Transverse colon (tissue), 4 donors: Measurements from ENCODE around the gene ZNF438. TPM values are rescaled to one million over a fixed set of nuclear protein-coding genes. Genes with fewer than 3 reads are reported as not detected.

Source experiments
- DNase-seq: peaks from one replicate; pipeline ENCODE4 v3.0.0-alpha.2; 2019
- H3K27ac ChIP-seq, 4 donors: fragments of 200-600 bp; sonication (generic); 2 replicates each; pipeline ENCODE4 v1.5.1; 2016 to 2018; ENCODE audit warnings: inconsistent platforms in 4 of 4
- H3K27me3 ChIP-seq: fragments of 200-600 bp; sonication (generic); 2 replicates; pipeline ENCODE4 v1.5.1; 2017; ENCODE audit warnings: inconsistent platforms
- H3K36me3 ChIP-seq, 4 donors: fragments of 200-600 bp; sonication (generic); 2 replicates each; pipeline ENCODE4 v1.5.1; 2017 to 2019; ENCODE audit warnings: inconsistent platforms in 4 of 4
- H3K4me1 ChIP-seq, 4 donors: fragments of 200-600 bp; sonication (generic); 2 replicates each; pipeline ENCODE4 v1.5.1; 2017 to 2020; ENCODE audit warnings: inconsistent platforms in 4 of 4
- H3K4me3 ChIP-seq, 4 donors: fragments of 200-600 bp; sonication (generic); 1 replicate in 1 of 4; 2 replicates in 3 of 4; pipeline versions ENCODE4 v1.5.1 to v1.6.1; 2017 to 2019; ENCODE audit warnings: inconsistent platforms in 4 of 4
- H3K9me3 ChIP-seq, 2 donors: fragments of 200-600 bp; sonication (generic); 2 replicates each; pipeline ENCODE4 v1.5.1; 2017 to 2019; ENCODE audit warnings: inconsistent platforms in 2 of 2
- CTCF ChIP-seq, 5 experiments: fragments of 200-600 bp in 3 of 5; fragments of 450-650 bp in 2 of 5; sonication (generic) in 3 of 5; IDR thresholded peaks; 1 replicate in 2 of 5; 2 replicates in 3 of 5; pipeline ENCODE4 v1.5.1; 2016 to 2017; ENCODE audit warnings: antibody characterized with exemption in 5 of 5, inconsistent platforms in 3 of 5, mild to moderate bottlenecking in 2 of 5, moderate library complexity in 1 of 5
- EP300 ChIP-seq: sonication (generic); formaldehyde crosslinking; IDR thresholded peaks from one replicate; pipeline ENCODE4 v1.6.1; 2017; ENCODE audit warnings: antibody characterized with exemption, low read depth
- POLR2A ChIP-seq: fragments of 450-650 bp; IDR thresholded peaks from one replicate; pipeline ENCODE4 v1.6.1; 2016; ENCODE audit warnings: antibody characterized with exemption, mild to moderate bottlenecking, moderate library complexity
- POLR2AphosphoS5 ChIP-seq, 3 donors: sonication (generic); formaldehyde crosslinking; IDR thresholded peaks; one replicate each; pipeline ENCODE4 v1.6.1; 2016; ENCODE audit warnings: antibody characterized with exemption in 3 of 3
- WGBS, 2 donors: methylation state at CpG; one replicate each; pipeline ENCODE4 v1.1.5; 2018; ENCODE audit warnings: low coverage in 1 of 2; 5-methylcytosine and 5-hydroxymethylcytosine counted together
- in situ Hi-C, 4 donors: fragments of 200-750 bp; cut with MboI; loops; one replicate each; pipeline versions ENCODE4 v1.15.0 to v1.15.1; 2017; ENCODE audit warnings: low sequenced_read_pairs in 3 of 4, low pct_ligation_motif_present in 1 of 4, low pct_unique_long_range_greater_than_20kb in 1 of 4
- intact Hi-C: fragments of 100-400 bp; cut with DNase I; formaldehyde crosslinking; loops from one replicate; pipeline ENCODE4 v1.15.1; 2023; ENCODE audit warnings: low total_unique reads
- total RNA-seq, 4 donors: library from RNA; depleted of rRNA; stranded (reverse); fragments of >200 nt; gene quantifications; one replicate each; pipeline ENCODE4 v1.1.0, GENCODE V29; 2016

Gene ZNF438
- total RNA-seq, 4 donors from 2014 or later = 4.4 to 7.4 (median 6.4) TPM

GRCh38 chr10:31018356-31018750, 13.3 kb downstream of the ZNF438 start:
- Histone ChIP-seq H3K4me3 (no peak overlapping the region), H3K36me3 (no peaks in the 10 kb centered on the region), H3K27ac (peak overlapping the region in 2 of 4 donors; percentile 28 to 50), H3K9me3 (no peaks in the 10 kb centered on the region), H3K27me3 (no peaks in the 10 kb centered on the region), H3K4me1 (peaks cover 0 to 15% (median 3%) of the 10 kb centered on the region in 4 donors)
- intact Hi-C loops = no loop called here
- DNase-seq = no peak
- 80 to 94% methylated on average over 1 to 3 of the region's 3 CpGs for WGBS, 2 donors
- no peak for TF ChIP-seq POLR2AphosphoS5 (IDR thresholded peaks at IDR 0.05)
- TF ChIP-seq CTCF (IDR thresholded peaks at IDR 0.05) = no peak
- no peak for TF ChIP-seq POLR2A
- TF ChIP-seq EP300 = no peak
- in situ Hi-C loops = no loop called here

GRCh38 chr10:31017534-31018355, 13.9 kb downstream of the ZNF438 start:
- in situ Hi-C loops (no loop called here), intact Hi-C loops (no loop called here)
- DNase-seq = no peak
- Histone ChIP-seq H3K9me3 (no peaks in the 10 kb centered on the region), H3K4me3 (no peak overlapping the region), H3K27me3 (no peaks in the 10 kb centered on the region), H3K27ac (peak overlapping the region in 2 of 4 donors; percentile 28 to 50), H3K36me3 (no peaks in the 10 kb centered on the region), H3K4me1 (peaks cover 0 to 15% (median 3%) of the 10 kb centered on the region in 4 donors)
- TF ChIP-seq CTCF (IDR thresholded peaks at IDR 0.05) (no peak), EP300 (no peak), POLR2AphosphoS5 (IDR thresholded peaks at IDR 0.05) (peak in 1 of 3 donors; percentile 19)
- 64 to 92% methylated on average over 2 to 4 of the region's 4 CpGs for WGBS, 2 donors

- in situ Hi-C loops (no loop called here), intact Hi-C loops (no loop called here)
- no peak for TF ChIP-seq CTCF (IDR thresholded peaks at IDR 0.05)
- no peak for TF ChIP-seq POLR2A
- TF ChIP-seq POLR2AphosphoS5 (IDR thresholded peaks at IDR 0.05) = no peak
- no peak for TF ChIP-seq EP300
- H3K36me3 ChIP-seq = no peaks in the 10 kb centered on the region
- no peak for DNase-seq
- 89 to 93% methylated on average over 4 to 7 of the region's 7 CpGs for whole genome bisulfite sequencing, 2 donors
- H3K9me3 ChIP-seq = no peaks in the 10 kb centered on the region
- H3K27me3 ChIP-seq = no peaks in the 10 kb centered on the region
- no peak overlapping the region for H3K27ac ChIP-seq
- peaks cover 0 to 27% (median 6%) of the 10 kb centered on the region in 4 donors for H3K4me1 ChIP-seq
- no peak overlapping the region for H3K4me3 ChIP-seq
Observed at GRCh38 chr10:31014161-31014875, 17.3 kb downstream of the ZNF438 start.

GRCh38 chr10:31013331-31013730, 18.3 kb downstream of the ZNF438 start:
- Histone ChIP-seq H3K27ac (no peak overlapping the region), H3K9me3 (no peaks in the 10 kb centered on the region), H3K4me3 (no peak overlapping the region), H3K4me1 (peaks cover 0 to 18% (median 4%) of the 10 kb centered on the region in 4 donors), H3K36me3 (no peaks in the 10 kb centered on the region), H3K27me3 (no peaks in the 10 kb centered on the region)
- WGBS, 2 donors = 85% methylated on average over 3 of the region's 3 CpGs; no CpG with 5 or more reads in 1 of the 2 donors
- TF ChIP-seq EP300 (no peak), CTCF (IDR thresholded peaks at IDR 0.05) (no peak), POLR2A (no peak), POLR2AphosphoS5 (IDR thresholded peaks at IDR 0.05) (no peak)
- DNase-seq = no peak
- in situ Hi-C loops = no loop called here
- intact Hi-C loops = no loop called here
